Stomach (tissue), 9 donors: Measurements from ENCODE around the gene PTPRT. TPM values are rescaled to one million over a fixed set of nuclear protein-coding genes. Genes with fewer than 3 reads are reported as not detected.

Experiments
- DNase-seq, 2 donors: peaks; one replicate each; pipeline versions ENCODE4 v3.0.0 to v3.0.0-alpha.2; 2013 to 2019
- H3K27ac ChIP-seq, 5 donors: fragments of 200-600 bp in 4 of 5; sonication (generic) in 4 of 5; one replicate each; pipeline ENCODE4 v1.5.1; 2013 to 2019; ENCODE audit warnings: mild to moderate bottlenecking in 1 of 5, moderate library complexity in 1 of 5
- H3K27me3 ChIP-seq, 3 donors: fragments of 200-600 bp; sonication (generic); one replicate each; pipeline ENCODE4 v1.5.1; 2017 to 2019; ENCODE audit warnings: mixed run types in 1 of 3
- H3K36me3 ChIP-seq, 4 donors: fragments of 200-600 bp; sonication (generic); 1 replicate in 3 of 4; 2 replicates in 1 of 4; pipeline ENCODE4 v1.5.1; 2016 to 2019
- H3K4me1 ChIP-seq, 4 donors: fragments of 200-600 bp; sonication (generic); one replicate each; pipeline ENCODE4 v1.5.1; 2016 to 2019
- H3K4me3 ChIP-seq, 4 donors: fragments of 200-600 bp; sonication (generic) in 3 of 4; one replicate each; pipeline ENCODE4 v1.5.1; 2016 to 2019; ENCODE audit warnings: mild to moderate bottlenecking in 1 of 4
- H3K9me3 ChIP-seq, 4 donors: fragments of 200-600 bp; sonication (generic); one replicate each; pipeline ENCODE4 v1.5.1; 2016 to 2019
- CTCF ChIP-seq, 7 experiments: fragments of 450-650 bp in 4 of 7; fragments of 200-600 bp in 3 of 7; sonication (generic) in 3 of 7; IDR thresholded peaks; one replicate each; pipeline ENCODE4 v1.5.1; 2016 to 2019; ENCODE audit warnings: antibody characterized with exemption in 7 of 7, control low read depth in 2 of 7, mild to moderate bottlenecking in 1 of 7
- EP300 ChIP-seq: sonication (generic); formaldehyde crosslinking; IDR thresholded peaks from one replicate; pipeline ENCODE4 v1.6.1; 2017; ENCODE audit warnings: antibody characterized with exemption
- POLR2A ChIP-seq, 4 donors: fragments of 450-650 bp; IDR thresholded peaks; one replicate each; pipeline ENCODE4 v1.6.1; 2016; ENCODE audit warnings: antibody characterized with exemption in 4 of 4, control low read depth in 2 of 4, mild to moderate bottlenecking in 1 of 4, moderate library complexity in 1 of 4
- POLR2AphosphoS5 ChIP-seq, 3 donors: sonication (generic); formaldehyde crosslinking; IDR thresholded peaks; one replicate each; pipeline ENCODE4 v1.6.1; 2016; ENCODE audit warnings: antibody characterized with exemption in 3 of 3
- WGBS, 5 donors: extraction: QIAGEN DNeasy Blood & Tissue Kit in 3 of 5; methylation state at CpG; one replicate each; pipeline versions ENCODE4 v1.1.5 to v1.1.7; 2013 to 2018; 5-methylcytosine and 5-hydroxymethylcytosine counted together
- intact Hi-C: fragments of 100-400 bp; cut with DNase I; formaldehyde crosslinking; loops from one replicate; pipeline ENCODE4 v1.15.1; 2023; ENCODE audit warnings: low total_unique reads
- polyA plus RNA-seq, 3 donors: library from polyadenylated mRNA; stranded (reverse); fragments of 200-250 nt; gene quantifications; one replicate each; pipeline ENCODE4 v1.2.3, GENCODE V29; 2013
- total RNA-seq, 5 donors: library from RNA; depleted of rRNA; stranded (reverse); fragments of >200 nt; gene quantifications; one replicate each; pipeline versions ENCODE4 v1.1.0 to v1.2.3, GENCODE V29; 2014 to 2016
- donor health status: healthy with polysubstance abuse.
- donor health status: Bipolar disorder and iron deficiency.
- donor health status: healthy.

PTPRT gene
- total and polyA plus RNA-seq, 8 donors, result 0.05 to 11.6 (median 1.7) TPM; not detected in 2

- no peaks in the 10 kb centered on the region for H3K27me3 ChIP-seq
- no peak overlapping the region for H3K4me3 ChIP-seq
- WGBS, 5 donors, result 81 to 89% (median 85%) methylated on average over 4 to 5 of the region's 5 CpGs
- no peak overlapping the region for H3K27ac ChIP-seq
- DNase-seq, result no peak
- no peaks in the 10 kb centered on the region for H3K36me3 ChIP-seq
- no peaks in the 10 kb centered on the region for H3K4me1 ChIP-seq
- no peak for TF ChIP-seq EP300
- intact Hi-C loops, result no loop called here
- no peaks in the 10 kb centered on the region for H3K9me3 ChIP-seq
Measured at GRCh38 chr20:42067174-42067573, 1122.5 kb downstream of the PTPRT start.

- Histone ChIP-seq H3K9me3 (no peaks in the 10 kb centered on the region), H3K4me1 (no peaks in the 10 kb centered on the region), H3K27ac (no peak overlapping the region), H3K27me3 (no peaks in the 10 kb centered on the region), H3K4me3 (no peak overlapping the region), H3K36me3 (no peaks in the 10 kb centered on the region)
- DNase-seq, result no peak
- 69 to 81% (median 76%) methylated on average over 4 of the region's 4 CpGs for WGBS, 5 donors
- intact Hi-C loops, result no loop called here
- TF ChIP-seq CTCF (IDR thresholded peaks at IDR 0.05) (no peak), POLR2A (IDR thresholded peaks at IDR 0.05) (no peak), POLR2AphosphoS5 (IDR thresholded peaks at IDR 0.05) (no peak), EP300 (no peak)
Measured at GRCh38 chr20:42063141-42063540, 1126.6 kb downstream of the PTPRT start.

GRCh38 chr20:42053350-42053749, 1136.4 kb downstream of the PTPRT start:
- DNase-seq, result no peak
- Histone ChIP-seq H3K9me3 (no peaks in the 10 kb centered on the region), H3K27me3 (no peaks in the 10 kb centered on the region), H3K27ac (no peak overlapping the region), H3K4me3 (no peak overlapping the region), H3K4me1 (no peaks in the 10 kb centered on the region), H3K36me3 (no peaks in the 10 kb centered on the region)
- TF ChIP-seq CTCF (IDR thresholded peaks at IDR 0.05) (no peak), EP300 (no peak), POLR2AphosphoS5 (IDR thresholded peaks at IDR 0.05) (no peak), POLR2A (IDR thresholded peaks at IDR 0.05) (no peak)
- intact Hi-C loops, result no loop called here
- 71 to 79% (median 73%) methylated on average over 3 of the region's 3 CpGs for WGBS, 5 donors

- peaks cover 0 to 4% (median 0%) of the 10 kb centered on the region in 3 donors for H3K27me3 ChIP-seq
- no peaks in the 10 kb centered on the region for H3K4me1 ChIP-seq
- H3K27ac ChIP-seq, result no peak overlapping the region
- no peak overlapping the region for H3K4me3 ChIP-seq
- 39 to 61% (median 55%) methylated on average over 5 of the region's 5 CpGs for WGBS, 5 donors
- no peaks in the 10 kb centered on the region for H3K36me3 ChIP-seq
- H3K9me3 ChIP-seq, result no peaks in the 10 kb centered on the region
- intact Hi-C loops, result no loop called here
- TF ChIP-seq CTCF (IDR thresholded peaks at IDR 0.05), result no peak
- TF ChIP-seq POLR2A (IDR thresholded peaks at IDR 0.05), result no peak
- no peak for TF ChIP-seq EP300
- no peak for TF ChIP-seq POLR2AphosphoS5 (IDR thresholded peaks at IDR 0.05)
- peak in 1 of 2 donors; percentile 30 for DNase-seq
Measured at GRCh38 chr20:42051921-42052320, 1137.8 kb downstream of the PTPRT start.

GRCh38 chr20:42046371-42047085, 1143.2 kb downstream of the PTPRT start:
- H3K4me3 ChIP-seq, result no peak overlapping the region
- DNase-seq, result no peak
- H3K36me3 ChIP-seq, result no peaks in the 10 kb centered on the region
- WGBS, 5 donors, result 42 to 54% (median 46%) methylated on average over 7 of the region's 7 CpGs
- TF ChIP-seq EP300 (no peak), POLR2A (IDR thresholded peaks at IDR 0.05) (no peak), POLR2AphosphoS5 (IDR thresholded peaks at IDR 0.05) (no peak), CTCF (IDR thresholded peaks at IDR 0.05) (no peak)
- intact Hi-C loops, result no loop called here
- no peak overlapping the region for H3K27ac ChIP-seq
- peaks cover 0 to 9% (median 0%) of the 10 kb centered on the region in 4 donors for H3K9me3 ChIP-seq
- H3K27me3 ChIP-seq, result peaks cover 0 to 4% (median 0%) of the 10 kb centered on the region in 3 donors
- no peaks in the 10 kb centered on the region for H3K4me1 ChIP-seq
